HK-2 (cell line): ENCODE data around the gene B3GNT4.
"Not testable (repeated sequence)": the region's sequence is repeated elsewhere in the genome, so short reads cannot be mapped to it uniquely, and the experiment has no call there.

Experiments used
- DNase-seq: peaks from one replicate; pipeline ENCODE4 v3.0.0-alpha.2; 2018; ENCODE audit not compliant: unreplicated experiment

B3GNT4 gene

DNA sequence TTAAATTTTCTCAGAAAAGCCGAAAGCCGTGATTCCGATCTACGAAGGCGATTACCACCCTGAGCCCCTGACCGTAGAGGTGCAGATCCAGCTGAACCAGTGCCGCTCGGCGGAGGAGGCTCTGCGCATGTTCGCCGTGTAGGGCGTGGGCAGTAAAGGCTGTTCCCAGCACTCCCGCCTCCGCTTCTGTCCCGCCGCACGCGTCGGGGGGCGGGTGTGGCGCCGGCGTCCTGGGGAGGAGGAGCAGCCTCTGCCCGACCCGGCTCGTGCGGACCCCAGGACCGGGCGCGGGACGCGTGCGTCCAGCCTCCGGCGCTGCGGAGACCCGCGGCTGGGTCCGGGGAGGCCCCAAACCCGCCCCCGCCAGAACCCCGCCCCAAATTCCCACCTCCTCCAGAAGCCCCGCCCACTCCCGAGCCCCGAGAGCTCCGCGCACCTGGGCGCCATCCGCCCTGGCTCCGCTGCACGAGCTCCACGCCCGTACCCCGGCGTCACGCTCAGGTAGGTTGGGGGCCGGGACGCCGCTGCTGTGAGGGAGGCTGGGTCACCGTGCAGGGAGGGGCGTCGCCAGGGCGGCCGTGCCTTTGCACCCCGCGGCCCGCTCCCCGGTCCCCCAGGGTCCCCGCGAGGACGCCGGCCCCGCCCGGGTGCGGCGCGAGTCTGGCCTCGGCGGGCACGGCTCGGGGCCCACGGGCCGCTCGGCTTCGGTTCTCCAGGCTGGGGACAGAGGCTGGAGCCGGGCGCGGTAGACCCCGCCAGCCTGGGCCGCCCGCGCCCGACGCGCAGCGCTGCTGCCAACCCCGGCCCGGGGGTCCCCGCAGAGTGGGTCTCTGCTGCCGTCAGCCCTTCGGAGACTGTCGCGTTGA lies at the start of gene B3GNT4:
TSS of gene B3GNT4 (plus strand) at position 409 of the 866 bp plus-strand sequence. CDS start 910 bp downstream, outside the sequence.
- peak; percentile 89 for DNase-seq

DNA sequence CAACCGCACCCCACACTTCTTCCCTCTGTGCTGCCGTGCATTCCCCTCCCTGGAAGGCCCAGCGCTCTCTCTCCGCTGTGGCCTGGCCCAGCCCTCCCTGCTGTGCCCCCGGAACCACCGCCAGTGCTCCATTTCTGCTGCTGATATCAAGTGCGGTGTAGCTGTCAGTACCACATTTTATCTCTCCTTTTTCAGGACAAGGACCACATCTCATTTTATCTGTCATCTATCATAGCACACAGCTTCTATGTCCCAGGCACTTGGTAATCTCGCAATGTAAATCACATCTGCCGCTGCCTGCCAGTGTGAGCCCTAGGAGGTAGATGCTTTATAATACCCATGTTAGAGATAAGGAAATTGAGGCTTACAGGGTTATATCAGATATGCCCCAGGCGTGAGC lies 47.8 kb upstream of the B3GNT4 start:
- no peak for DNase-seq

DNA sequence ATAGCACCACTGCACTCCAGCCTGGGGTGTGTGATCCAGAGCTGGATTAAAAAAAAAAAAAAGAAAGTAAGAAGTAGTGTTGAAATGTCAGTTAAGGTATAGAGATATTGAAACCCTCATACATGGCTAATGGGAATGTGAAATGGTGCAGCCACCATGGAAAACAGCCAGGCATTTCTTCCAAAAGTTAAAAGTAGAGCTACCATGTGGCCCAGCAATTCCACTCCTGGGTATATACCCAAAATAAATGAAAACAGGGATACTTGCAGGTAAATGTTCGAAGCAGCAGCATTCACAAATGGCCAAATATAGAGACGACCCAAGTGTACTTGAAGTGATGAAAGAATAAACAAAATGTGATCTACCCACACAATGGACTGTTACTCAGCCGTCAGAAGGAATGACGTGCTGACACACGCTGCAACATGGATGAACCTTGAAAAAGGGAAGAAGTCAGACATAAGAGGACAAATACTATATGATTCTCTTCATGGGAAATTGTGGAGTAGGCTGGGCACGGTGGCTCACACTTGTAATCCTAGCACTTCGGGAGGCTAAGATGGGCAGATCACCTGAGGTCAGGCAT lies 44.7 kb upstream of the B3GNT4 start:
- no peak for DNase-seq

DNA sequence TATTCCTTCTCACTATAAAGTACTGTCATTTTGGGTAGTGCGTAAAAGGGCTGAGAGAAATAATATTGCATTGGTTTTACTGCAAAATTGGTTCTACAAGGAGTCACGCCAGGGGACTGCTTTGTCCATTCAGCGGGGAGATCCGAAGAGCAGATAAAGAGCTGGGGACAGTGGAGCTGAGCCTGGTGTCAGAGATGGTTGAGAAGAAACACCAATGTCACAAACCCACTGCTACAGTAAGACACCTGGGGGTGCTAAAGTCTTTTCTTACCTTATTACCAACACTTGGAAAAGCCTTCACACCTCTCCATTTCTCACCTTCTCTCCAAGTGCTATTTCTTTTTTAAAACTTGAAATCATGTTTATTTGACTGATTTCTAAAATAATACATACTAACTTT lies 43.6 kb upstream of the B3GNT4 start:
- no peak for DNase-seq

DNA sequence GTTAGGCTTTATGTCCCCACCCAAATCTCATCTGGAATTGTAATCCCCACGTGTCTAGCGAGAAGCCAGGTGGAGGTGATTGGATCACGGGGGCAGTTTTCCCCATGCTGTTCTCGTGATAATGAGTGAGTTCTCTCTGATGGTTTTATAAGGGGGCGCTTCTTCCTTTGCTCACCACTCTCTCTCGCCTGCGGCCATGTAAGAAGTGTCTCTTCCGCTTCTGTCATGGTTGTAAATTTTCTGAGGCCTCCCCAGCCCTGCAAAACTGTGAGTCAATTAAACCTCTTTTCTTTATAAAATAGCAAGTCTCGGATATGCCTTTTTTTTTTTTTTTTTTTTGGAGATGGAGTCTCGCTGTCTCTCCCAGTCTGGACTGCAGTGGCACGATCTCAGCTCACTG lies 42.7 kb upstream of the B3GNT4 start:
- DNase-seq, result no peak

DNA sequence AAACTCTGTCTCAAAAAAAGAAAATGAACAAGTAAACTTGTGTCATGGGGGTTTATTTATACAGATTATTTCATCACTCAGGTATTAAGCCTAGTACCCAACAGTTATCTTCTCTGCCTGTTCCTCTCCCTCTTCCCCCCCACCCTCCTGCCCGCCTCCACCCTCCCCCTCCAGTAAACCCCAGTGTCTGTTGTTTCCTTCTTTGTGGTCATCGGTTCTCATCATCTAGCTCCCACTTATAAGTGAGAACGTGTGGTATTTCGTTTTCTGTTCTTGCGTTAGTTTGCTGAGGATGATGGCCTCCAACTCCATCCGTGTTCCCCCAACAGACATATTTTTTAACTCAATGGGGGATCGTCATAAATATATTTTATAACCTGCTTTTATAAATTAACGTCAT lies 41.8 kb upstream of the B3GNT4 start:
- DNase-seq, result no peak

DNA sequence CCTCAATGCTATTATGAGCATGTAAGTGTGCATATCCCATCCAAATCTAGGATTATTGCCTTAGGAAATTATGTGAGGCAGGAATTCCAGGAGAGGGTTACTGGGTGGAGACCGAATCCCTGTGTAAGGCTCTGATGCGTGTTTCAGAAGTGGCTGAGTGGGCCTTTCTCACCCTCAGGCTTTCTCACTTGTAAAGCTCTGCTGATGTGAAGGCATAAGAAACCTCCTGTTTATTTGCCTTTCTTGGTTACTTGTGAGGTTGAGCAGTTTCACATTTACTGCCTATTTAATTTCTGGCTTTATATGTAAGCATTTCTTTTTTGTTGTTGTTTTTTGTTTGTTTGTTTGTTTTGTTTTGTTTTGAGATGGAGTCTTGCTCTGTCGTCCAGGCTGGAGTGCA lies 40.5 kb upstream of the B3GNT4 start:
- DNase-seq, result no peak

DNA sequence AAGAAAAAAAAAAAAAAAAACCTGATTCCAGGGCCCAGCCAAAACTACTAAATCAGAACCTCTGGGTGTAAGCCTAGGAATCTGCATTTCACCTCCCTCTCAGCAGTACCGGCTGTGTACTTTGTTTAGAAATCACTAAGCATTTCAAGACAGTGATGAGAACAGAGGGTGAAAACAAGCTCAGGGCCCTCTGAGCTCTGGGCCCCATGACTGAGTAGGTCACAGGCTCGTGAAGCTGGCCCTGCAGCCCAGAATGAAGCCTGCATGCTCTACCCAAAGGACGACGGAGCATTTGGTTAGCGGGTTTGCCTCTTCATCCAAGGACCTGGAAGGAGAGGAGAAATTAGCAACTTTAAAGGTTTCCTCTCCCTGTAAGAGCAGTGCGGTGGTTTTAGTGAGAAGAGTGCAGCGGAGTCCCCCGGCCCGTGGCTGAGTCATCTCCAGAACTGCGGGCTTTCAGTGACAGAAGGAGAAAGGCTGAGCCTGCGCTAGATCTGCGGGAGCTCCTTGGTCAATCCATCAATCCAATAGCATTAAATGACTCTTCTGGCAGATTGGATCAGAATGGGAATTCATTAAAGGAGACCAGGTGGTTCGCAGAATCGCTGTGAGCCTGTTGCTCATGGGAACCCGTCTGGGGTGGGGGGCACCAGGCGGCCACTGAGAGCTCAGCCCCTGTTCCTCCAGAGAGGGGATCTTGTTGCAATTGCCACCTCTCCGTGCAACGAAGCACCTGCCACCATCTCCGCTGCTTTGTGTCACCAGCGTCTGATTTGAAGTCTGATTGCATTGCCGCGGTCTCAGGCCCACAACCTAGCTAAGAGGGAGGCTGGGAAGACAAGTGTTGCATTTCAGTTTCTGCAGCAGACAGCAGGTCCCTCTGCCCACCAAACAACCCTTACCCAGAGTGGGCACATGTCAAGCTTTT lies 36.8 kb upstream of the B3GNT4 start:
- no peak for DNase-seq

DNA sequence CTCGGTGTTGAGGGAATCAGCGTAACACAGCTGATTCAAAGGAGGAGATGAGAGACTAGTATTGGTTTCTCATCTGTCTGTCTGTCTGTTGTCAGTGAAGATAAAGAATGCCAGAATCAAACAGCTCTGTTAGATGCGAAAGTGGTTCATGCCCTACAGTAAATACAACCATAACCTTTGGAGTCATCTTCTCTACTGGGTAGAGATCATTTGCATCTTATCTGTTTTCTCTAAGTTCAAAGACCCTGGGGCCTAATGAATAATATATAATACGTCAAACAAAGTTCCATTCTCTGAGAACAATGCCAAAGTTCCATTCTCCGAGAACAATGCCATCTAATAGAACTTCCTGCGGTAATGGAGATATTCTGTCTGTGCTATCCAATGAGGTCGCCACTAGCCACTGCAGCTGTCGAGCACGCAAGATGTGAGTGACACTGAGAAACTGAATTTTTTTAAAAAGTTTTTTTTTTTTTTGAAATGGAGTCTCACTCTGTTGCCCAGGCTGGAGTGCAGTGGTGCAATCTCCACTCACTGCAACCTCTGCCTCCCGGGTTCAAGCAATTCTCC lies 36.1 kb upstream of the B3GNT4 start:
- no peak for DNase-seq

DNA sequence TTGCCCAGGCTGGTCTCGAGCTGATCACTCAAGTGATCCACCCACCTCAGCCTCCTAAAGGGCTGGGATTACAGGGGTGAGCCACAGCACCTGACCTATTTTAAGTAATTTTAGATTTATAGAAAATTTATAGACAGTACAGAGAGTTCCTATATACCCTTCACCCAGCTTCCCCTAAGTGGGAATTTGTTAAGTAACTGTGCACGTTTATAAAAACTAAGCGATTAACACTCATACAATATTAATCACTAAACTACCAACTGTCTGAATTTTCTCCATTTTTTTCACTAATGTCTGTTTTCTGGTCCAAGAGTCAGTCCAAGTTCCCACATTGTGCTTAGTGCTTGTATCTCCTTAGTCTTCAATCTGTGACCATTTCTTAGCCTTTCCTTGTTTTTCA lies 35.0 kb upstream of the B3GNT4 start:
- no peak for DNase-seq

DNA sequence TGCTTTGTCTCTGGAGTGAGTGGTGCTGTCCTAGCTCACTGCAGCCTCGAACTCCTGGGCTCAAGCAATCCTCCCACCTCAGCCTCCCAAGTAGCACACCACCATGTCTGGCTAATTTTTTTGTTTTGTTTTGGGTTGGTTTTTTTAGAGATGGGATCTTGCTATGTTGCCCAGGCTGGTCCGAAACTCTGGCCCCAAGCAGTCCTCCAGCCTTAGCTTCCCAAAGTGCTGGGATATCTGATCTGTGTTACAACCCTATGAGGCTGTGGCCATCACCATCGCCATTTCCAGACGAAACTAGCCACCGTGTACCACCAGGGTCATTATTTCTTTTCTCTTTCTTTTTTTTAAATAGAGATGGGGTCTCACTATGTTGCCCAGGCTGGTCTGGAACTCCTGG lies 32.1 kb upstream of the B3GNT4 start:
- no peak for DNase-seq

DNA sequence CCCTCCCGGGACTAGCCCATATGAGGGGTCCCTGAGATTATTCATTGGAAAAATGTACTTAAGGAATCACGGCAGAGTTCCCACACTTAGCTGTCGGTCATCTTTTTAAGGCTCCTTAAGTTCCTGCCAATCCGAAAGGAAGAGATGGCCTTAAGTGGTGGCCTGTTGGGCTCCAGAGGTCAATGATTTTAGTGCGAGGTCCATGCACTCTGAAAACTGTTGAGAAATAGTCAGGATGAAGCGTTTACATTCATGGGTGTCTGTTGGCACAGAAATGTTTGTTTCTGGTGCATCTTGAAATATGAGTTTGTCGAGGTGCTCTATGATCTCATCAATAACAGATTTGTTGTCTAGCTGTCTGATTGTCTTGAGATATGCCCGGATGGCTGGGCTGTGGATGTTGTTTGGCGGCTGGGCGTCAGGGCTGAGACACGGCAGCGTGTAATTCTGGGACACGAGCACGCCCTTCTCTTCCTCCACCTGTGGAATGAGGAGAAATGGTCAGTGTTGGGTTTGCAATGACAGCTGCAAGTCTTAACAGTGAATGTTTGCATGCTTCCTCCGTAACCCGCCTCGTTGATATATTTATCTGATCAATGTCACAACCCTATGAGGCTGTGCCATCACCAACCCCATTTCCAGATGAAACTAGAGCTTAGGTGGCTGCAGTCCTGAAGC lies 31.1 kb upstream of the B3GNT4 start:
- no peak for DNase-seq

DNA sequence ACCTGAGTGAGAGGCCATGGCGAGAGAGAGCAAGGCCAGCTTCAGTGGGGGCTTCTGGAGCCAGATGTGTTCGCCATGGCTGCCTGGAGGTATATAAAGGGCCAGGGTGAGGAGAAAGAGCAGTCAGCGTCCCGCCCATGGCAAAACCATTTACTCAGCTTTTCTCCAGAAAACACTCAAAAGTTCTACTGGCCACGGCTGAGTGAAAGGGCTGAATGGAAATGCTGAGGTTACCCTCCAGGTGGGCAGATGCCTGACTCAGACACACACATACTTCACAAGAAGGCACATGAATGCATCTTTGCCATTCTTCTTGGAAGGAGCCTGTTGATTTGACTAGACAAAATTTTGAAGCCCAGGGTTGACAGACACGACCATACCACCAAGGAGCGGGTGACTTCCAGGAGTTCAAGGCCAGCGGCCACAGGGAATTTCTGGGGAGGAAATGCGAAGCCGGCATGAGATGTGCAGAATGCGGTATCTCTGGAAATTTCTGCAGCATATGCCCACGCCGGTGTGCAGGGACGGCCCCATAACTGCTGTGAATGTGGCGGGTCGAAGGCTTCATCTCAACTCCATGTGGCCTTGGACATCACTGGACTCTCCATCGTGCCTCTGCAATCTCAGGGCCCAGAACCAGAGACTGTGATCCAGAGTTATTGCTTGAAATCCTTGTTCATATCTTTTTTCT lies 29.2 kb upstream of the B3GNT4 start, which contains the start of gene IL31:
TSS of gene IL31 (minus strand) at position 67 of the 691 bp plus-strand sequence. CDS start at position 18, 49 bp downstream.
- no peak for DNase-seq

DNA sequence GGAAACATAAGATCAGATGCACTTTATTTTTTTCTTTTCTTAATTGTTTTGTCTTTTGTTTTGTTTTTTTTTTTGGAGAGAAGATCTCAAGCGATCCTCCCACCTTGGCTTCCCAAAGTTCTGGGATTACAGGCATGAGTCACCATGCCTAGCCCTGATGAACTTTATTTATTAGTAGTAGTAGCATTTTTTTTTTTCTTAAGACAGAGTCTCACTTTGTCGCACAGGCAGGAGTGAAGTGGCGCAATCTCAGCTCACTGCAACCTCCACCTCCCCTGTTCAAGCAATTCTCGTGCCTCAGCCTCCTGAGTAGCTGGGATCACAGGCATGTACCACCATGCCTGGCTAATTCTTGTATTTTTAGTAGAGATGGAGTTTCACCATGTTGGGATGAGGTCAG lies 27.0 kb upstream of the B3GNT4 start:
- DNase-seq, result not testable (repeated sequence)

DNA sequence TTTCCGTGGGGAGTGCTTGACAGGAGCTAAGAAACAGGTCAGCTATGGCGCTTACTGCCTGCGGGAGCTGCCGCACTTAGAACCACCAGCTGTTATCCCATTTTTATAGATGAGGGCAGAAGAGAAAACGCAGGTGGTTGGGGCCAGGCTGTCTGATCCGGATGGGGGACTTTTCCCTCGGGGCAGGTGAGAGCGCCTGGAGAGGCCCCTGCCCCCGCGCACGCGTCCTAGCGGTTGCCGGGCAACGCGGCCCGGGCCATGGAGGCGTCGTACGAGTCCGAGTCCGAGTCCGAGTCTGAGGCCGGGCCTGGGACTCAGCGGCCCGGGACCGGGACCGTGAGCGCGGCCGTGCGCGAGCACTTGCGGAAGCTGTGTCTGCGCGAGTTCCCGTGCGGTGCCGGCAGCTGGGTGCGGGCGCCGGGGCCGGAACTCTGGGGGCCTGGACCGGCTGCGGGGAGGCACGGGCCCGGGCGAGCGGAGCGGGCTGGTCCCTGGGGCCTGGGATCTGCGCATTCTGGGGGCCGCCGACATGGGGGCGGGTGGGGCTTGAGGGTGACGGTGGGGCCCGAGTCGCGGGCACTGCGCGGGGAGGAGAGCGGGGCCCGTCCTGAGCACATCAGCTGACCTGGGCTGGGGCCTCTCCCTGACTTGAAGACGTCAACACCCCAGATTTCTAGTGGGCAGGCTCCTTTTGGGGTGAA lies 20.5 kb upstream of the B3GNT4 start, which contains the start of gene LRRC43:
TSS of gene LRRC43 (plus strand) at position 237 of the 701 bp plus-strand sequence. CDS start at position 259, 22 bp downstream.
- DNase-seq, result no peak

DNA sequence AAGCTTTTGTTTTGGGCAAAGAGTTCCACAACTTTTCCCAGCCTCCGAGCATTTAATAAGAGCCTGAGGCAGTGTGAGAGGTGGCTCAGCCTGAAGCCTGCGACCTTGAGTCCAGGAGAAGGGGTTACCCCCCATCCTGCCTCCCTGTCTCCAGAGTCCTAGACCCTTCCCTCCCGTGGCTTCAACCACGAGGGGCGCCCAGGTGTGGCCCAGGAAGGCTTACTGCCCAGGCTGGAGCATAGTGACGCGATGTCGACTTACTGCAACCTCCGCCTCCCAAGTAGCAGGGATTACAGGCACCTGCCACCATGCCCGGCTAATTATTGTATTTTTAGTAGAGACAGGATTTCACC lies 19.9 kb upstream of the B3GNT4 start:
- no peak for DNase-seq

DNA sequence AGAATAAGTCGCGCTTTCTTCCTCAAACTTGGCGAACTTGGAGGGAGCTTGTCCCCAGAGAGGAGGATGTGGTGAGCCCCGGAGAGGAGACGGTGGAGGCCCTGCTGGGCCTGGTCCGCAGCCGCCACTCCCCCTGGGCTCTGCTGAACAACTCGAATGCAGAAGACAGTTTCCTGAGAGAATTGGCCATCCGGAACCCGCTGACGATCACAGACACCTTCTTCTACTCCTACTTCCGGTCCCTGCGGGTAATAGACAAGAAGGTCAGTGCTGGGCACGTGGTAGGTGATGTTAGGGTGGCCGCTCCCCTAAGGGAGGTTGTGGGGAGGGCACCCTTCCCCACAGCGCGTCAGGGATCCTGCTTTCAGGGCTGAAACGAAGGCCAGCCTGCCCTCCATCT lies 19.0 kb upstream of the B3GNT4 start:
- no peak for DNase-seq

DNA sequence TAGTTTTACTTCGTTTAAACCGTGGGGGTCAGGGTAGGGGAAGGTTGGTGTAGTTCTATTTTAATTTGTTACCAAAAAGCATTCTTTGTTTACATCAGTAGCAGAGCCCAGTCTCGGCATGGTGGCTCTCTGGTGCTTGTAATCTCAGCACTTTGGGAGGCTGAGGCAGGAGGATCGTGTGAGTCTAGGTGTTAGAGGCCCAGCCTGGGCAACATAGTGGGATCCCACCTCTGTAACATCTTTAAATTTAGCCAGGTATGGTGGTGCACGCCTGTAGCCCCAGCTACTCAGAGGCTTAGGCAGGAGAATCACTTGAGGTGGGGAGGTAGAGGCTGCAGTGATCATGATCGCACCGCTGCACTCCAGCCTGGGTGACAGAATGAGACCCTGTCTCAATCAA lies 18.4 kb upstream of the B3GNT4 start:
- no peak for DNase-seq

DNA sequence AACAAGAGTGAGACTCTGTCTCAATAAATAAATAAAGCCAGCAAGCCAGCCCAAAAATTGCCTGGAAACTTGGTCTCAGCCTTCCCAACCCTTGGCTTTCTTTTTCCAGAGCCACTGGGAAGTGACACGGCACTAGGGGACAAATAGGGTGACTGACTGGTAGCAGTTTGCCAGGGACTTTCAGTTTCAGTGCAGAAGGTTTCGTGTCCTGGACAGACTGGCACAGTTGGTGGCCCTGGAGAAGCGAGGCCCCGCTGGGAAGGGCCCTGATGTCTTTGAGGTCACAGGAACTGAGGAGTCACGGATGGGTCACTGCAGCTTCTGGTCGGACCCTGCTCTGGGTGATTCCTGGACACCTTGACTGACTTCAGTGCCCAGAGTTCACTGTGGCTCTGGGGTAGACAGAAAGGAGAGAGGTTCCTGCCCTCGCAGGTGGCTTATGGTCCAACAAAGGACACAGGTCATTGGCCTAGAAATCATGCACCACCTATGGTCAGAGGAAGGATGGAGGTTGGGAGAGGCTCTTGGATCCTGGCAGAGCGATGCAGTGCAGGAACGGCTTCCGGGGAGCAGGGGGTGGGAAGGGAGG lies 17.9 kb upstream of the B3GNT4 start:
- no peak for DNase-seq

DNA sequence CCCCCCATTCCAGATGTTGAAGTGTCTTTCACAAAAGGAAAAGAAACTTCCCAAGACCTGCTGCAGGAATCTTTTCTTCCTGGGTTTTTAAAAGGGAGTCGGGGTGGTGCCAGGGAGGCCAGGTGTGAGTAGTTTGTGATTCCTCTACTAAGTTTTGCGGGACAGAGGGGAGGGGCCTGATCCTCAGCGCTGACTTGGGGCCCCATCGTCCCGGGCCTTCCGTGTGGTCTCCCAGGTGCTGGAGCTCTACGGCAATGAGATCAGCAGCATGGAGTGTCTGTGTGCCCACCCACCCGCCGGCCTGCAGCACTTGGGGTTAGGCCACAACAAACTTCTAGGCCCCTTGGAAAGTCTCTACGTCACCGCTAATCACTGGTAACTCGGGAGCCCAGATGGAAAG lies 16.0 kb upstream of the B3GNT4 start:
- DNase-seq, result no peak
